ENCODE data around the gene TBC1D9.

Gene TBC1D9

DNA sequence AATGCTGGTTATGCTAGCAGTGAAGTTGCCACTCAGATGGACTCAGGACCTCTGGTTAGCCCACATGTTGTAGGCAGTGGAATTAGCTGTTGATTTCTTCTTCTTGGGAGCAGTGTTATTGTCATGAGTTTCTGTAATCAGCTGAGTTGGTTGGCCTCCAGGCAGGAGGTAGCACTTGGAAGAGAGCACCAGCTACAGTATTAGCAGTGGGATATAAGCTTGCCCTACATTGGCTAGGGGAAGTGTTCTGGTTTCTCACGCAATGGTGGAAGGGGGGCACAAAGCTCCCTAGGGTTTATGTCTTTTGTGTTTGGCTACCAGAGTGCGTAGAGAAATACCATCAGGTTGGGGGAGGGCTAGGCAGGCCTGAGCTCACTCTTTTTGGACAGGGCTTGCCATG, 153.5 kb downstream of the TBC1D9 start:
- no peak for DNase-seq (ENCODE audit: insufficient read length)
- no peak for FAIRE-seq
- TF ChIP-seq POLR2A (IDR thresholded peaks at IDR 0.05; ENCODE audit: low read depth, low read length) (no peak), POLR2AphosphoS5 (IDR thresholded peaks at IDR 0.05; ENCODE audit: low read depth, low read length) (no peak), TAF1 (IDR thresholded peaks at IDR 0.05; ENCODE audit: borderline replicate concordance, low read depth, low read length) (no peak)

DNA sequence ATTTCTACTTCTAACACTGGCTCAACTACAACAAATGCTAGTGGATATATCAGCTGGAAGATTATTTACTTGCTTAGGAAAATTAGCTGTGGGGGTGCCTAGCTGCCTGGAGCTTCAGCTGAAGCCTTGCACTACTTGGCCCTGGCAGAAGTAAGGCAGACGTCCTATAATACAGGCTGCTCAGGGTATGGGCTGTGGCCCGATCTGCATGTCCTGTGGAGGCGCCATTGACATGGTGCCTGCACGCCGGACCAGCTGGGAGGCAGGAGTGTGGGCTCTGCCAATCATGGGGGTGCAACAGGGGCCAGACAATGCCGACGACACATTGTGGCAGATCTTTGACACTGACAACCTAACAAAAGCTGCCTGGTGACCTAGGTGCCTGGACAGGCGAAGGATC, 155.8 kb downstream of the TBC1D9 start:
- no peak for TF ChIP-seq TAF1 (IDR thresholded peaks at IDR 0.05; ENCODE audit: borderline replicate concordance, low read depth, low read length)
- no peak for TF ChIP-seq POLR2AphosphoS5 (IDR thresholded peaks at IDR 0.05; ENCODE audit: low read depth, low read length)
- no peak for TF ChIP-seq POLR2A (IDR thresholded peaks at IDR 0.05; ENCODE audit: low read depth, low read length)
- DNase-seq (ENCODE audit: insufficient read length), result no peak
- FAIRE-seq, result no peak

DNA sequence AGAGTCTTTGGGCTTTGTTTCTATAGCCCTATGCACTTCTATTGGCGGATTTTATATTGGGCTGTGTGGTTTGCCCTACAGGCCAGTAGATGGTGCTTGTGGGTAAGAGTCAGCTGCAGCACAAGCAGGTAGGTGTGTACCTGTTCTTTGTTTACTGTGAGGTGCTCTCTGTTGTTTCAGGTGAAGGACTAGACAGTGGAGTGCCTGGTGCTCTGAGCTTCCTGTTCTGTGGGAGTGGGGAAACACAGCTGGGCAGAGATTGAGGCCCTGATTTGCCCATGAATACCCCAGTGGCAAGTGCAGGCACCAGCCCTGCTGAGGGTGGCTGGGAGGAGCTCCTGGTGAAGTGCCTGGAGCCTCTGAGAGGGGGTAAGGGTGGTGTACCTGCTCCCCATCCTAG, 161.1 kb downstream of the TBC1D9 start:
- no peak for DNase-seq (ENCODE audit: insufficient read length)
- no peak for TF ChIP-seq POLR2A (IDR thresholded peaks at IDR 0.05; ENCODE audit: low read depth, low read length)
- no peak for TF ChIP-seq TAF1 (IDR thresholded peaks at IDR 0.05; ENCODE audit: borderline replicate concordance, low read depth, low read length)
- TF ChIP-seq POLR2AphosphoS5 (IDR thresholded peaks at IDR 0.05; ENCODE audit: low read depth, low read length), result no peak
- FAIRE-seq, result no peak

DNA sequence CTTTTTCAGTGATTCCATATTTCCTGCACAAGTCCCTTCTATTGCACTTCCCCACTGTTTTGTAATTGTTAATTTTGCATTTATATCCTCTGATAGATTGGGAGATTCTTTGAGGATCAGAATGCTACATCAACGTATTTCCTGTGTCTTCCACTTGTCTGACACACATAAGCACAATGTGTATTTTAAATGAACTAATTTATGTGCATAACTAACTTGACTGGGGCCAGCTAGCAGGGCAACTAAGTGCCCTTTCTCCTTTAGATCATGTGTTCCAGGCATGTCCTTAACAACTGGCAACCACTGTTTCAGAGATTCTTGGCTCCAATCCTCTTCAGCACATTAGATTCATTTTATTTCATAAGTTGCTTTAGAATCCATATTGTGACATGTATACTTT, 171.7 kb downstream of the TBC1D9 start:
- TF ChIP-seq POLR2A (IDR thresholded peaks at IDR 0.05; ENCODE audit: low read depth, low read length) (no peak), TAF1 (IDR thresholded peaks at IDR 0.05; ENCODE audit: borderline replicate concordance, low read depth, low read length) (no peak), POLR2AphosphoS5 (IDR thresholded peaks at IDR 0.05; ENCODE audit: low read depth, low read length) (no peak)
- DNase-seq (ENCODE audit: insufficient read length), result no peak
- FAIRE-seq, result no peak

DNA sequence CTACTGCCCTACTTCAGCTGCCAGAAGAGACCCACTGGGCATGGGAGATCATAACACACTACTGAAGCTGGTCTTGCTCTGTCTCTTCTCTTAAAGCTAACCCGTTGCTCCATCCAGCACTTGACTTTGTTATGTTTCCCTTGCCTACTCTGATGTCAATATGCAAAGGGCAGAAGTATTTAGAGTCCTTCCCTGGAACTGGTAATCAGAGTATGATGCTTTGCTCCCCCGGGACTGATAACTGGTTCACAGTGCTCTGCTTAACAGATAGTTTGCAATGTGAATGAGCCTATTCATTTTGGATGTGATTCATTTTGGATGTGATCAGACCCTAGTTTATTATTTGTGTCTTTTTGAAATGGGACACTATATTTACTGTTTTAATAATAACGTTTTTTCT, 175.1 kb downstream of the TBC1D9 start:
- TF ChIP-seq POLR2A (IDR thresholded peaks at IDR 0.05; ENCODE audit: low read depth, low read length), result no peak
- TF ChIP-seq POLR2AphosphoS5 (IDR thresholded peaks at IDR 0.05; ENCODE audit: low read depth, low read length), result no peak
- TF ChIP-seq TAF1 (IDR thresholded peaks at IDR 0.05; ENCODE audit: borderline replicate concordance, low read depth, low read length), result no peak
- no peak for DNase-seq (ENCODE audit: insufficient read length)
- FAIRE-seq, result no peak

DNA sequence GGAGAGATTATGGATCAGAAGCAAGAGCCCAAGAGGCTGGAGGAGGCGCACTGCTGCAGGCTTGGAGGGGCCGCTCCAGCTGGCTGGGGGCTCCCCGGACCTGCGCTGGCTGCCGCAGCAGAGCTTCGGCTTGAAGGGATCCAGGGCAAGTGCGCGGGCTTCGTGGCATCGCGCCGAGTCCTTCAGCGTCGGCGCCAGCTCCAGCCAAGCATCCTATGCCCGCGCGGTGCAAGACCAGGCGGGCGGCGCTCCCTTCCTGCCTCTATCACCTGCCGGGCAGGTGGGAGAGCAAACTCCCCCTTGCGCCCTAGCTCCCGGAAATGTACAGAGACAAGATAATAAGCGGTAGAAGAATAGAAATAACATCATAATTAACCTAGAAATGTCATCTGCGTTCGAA, 176.9 kb downstream of the TBC1D9 start:
- DNase-seq (ENCODE audit: insufficient read length), result no peak
- no peak for FAIRE-seq
- no peak for TF ChIP-seq TAF1 (IDR thresholded peaks at IDR 0.05; ENCODE audit: borderline replicate concordance, low read depth, low read length)
- no peak for TF ChIP-seq POLR2A (IDR thresholded peaks at IDR 0.05; ENCODE audit: low read depth, low read length)
- no peak for TF ChIP-seq POLR2AphosphoS5 (IDR thresholded peaks at IDR 0.05; ENCODE audit: low read depth, low read length)

DNA sequence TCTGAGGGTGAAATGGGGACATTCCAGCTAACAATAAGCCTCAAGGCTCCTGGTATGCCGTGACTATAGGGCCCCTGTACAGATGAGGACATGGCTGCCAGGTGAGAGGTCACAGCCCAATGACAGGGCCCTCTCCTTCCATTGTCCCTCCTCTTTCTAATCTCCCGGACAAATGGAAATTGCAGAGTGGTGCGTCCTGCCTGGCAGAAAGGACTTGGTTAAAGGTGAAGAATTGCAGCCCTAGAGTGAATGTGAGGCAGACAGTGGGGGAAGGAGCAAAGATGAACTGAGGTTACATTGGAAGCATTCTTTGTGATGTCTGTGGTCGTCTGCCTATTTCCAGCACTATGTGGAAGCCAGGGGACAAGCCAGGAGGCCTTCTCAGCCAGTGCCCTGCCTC, 180.7 kb downstream of the TBC1D9 start:
- DNase-seq (ENCODE audit: insufficient read length), result no peak
- TF ChIP-seq TAF1 (IDR thresholded peaks at IDR 0.05; ENCODE audit: borderline replicate concordance, low read depth, low read length) (no peak), POLR2A (IDR thresholded peaks at IDR 0.05; ENCODE audit: low read depth, low read length) (no peak), POLR2AphosphoS5 (IDR thresholded peaks at IDR 0.05; ENCODE audit: low read depth, low read length) (no peak)
- no peak for FAIRE-seq

DNA sequence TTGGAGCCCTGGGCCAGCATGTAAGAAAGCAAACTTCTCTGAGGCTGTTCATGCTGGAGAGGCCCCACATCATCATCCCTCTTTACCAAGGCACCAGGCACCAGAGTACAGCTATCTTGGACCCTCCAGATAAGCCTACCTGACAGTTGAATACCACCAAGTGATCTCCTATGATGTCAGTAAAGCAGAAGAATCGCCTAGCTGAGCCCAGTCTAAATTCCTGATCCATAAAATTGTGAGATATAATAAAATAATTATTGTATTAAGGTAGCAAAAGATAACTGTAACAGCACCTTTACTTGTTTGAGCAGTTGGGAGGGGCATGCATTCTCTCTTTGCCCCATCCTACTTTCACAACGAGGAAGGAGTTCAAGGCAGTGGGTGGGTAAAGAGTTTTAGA, 184.6 kb downstream of the TBC1D9 start:
- no peak for FAIRE-seq
- TF ChIP-seq POLR2A (IDR thresholded peaks at IDR 0.05; ENCODE audit: low read depth, low read length) (no peak), TAF1 (IDR thresholded peaks at IDR 0.05; ENCODE audit: borderline replicate concordance, low read depth, low read length) (no peak), POLR2AphosphoS5 (IDR thresholded peaks at IDR 0.05; ENCODE audit: low read depth, low read length) (no peak)
- no peak for DNase-seq (ENCODE audit: insufficient read length)
